HG03064 (cell line): ENCODE data around the gene ANKRD34A.
A peak's percentile ranks its signal among the peaks of the same experiment; 100 is the strongest.

Experiments used
- ATAC-seq: cut with Tn5 transposase; IDR thresholded peaks from one replicate; pipeline ENCODE4 v1.9.1; 2021; ENCODE audit warnings: low read depth; ENCODE audit not compliant: unreplicated experiment

The ANKRD34A gene

DNA sequence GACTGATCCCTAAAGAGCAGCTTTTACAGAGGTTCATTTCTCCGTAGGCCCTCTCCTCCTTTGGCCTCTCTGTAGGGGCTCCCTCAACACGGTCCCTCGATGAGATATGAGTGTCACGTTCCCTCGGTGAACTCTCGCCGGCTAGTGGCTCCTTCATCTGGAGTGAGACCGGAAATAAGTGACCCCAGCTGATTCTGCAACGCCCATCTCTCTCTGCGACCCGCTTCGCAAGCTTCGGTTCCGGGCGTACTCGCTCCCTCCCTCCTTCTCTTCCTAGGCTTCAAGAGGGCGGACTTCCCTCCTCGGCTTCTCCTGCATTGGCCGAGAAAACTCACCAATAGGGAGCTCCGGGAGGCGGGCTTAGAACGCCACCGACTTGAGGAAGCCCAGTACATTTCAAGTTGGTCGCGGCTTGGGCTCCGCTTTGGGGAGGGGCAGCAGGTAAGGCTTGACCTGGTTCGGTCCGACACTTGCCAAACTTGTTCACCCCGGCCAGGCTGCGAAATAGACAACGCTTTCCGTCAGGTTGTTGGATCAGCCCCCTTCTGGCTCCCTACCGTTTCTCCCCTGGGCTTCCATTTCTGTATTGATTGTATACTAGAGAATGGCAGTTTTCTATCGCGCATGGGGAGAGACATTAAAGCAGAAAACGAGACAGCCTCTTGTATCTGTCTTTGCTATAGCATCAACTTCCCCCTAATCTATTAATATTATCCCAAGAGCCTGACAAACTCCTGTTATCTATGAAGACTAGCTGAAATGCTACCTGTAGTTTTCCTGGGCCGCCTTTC, at the start of gene ANKRD34A, which contains the start of gene POLR3GL:
TSS of gene ANKRD34A (minus strand) at position 248 of the 791 bp plus-strand sequence. CDS start 2,816 bp downstream, outside the sequence.
TSS of gene POLR3GL (plus strand) at position 363 of the 791 bp plus-strand sequence. CDS start 10,176 bp downstream, outside the sequence.
- ATAC-seq, result peak; percentile 89

DNA sequence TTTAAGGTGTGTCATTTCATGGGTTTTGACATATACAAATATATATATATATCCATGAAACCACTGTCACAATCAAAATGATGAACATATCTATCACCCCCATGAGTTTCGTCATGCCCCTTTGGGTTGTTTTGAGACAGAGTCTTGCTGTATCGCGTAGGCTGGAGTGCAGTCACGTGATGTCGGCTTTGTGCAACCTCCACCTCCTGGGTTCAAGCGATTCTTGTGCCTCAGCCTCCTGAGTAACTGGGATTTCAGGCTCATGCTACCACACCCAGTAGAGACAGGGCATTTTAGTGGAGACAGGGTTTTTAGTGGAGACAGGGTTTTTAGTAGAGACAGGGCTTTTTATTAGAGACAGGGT, 49.2 kb upstream of the ANKRD34A start:
- ATAC-seq, result no peak

DNA sequence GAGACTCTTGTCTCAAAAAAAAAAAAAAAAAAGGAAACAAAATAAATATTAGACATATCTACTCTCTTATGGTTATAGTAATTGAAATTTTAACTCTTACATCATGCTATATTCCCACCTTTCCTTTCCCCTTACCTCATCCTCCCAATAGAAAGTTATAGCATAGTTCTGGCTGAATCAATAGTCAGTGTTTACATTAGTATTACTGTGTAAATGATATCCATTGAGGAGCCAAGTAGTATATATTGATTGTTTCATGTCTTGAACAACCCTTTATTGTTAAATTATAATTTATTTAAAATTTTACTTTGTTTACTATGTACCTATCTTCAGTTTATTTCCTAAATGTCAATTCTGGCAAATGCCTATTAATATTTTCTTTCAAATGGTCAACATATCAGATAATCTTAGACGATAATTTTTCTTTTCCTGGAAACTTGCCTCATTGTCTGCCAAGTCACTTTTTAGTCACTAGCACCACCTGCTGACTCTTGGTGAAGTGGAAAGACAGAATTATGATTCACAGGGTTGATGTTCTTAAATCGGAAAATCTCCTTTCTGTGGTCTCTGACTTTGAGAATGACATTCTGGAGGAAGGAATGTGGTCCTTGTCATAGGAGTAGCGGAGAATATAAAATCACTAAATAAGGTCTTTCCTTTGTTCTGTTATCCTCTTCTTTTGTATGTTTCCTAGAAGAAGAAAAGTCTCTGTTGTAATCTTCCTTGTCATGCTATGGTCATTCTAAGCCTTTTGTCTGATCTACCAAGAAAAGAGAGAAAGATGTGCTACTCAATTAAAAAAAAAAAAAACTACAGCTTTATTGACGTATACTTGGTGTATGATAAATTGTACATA, 48.6 kb upstream of the ANKRD34A start:
- ATAC-seq, result no peak

DNA sequence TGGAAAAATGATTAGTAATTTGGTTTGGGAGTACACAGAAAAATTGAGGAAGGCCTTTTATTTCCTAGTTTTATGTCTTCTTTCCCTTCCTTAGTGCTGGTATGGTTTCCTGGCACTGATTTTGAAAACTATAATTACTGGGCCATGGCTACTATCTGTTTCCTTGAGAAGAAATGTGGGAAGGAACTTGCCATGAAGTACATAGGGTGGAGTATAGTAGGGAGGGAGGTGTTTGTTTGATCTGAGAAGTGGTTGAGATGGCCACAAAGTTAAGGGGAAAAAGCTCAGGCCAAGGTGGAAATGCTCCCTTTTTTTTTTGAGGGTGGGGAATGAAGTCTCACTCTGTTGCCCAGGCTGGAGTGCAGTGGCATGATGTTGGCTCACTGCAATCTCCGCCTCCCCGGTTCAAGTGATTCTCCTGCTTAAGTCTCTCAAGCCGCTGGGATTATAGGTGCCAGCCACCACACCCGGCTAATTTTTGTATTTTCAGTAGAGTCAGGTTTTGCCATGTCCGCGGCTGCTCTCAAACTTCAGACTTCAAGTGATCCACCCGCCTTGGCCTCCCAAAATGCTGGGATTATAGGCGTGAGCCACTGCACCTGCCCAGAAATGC, 45.9 kb upstream of the ANKRD34A start:
- ATAC-seq, result no peak

- ATAC-seq, result no peak
These were observed 43.2 kb upstream of the ANKRD34A start for GRCh38 chr1:146007489-146008133.

- ATAC-seq, result no peak
These were observed 37.3 kb upstream of the ANKRD34A start for GRCh38 chr1:146001709-146002108.

- no peak for ATAC-seq
These were observed 35.1 kb upstream of the ANKRD34A start for GRCh38 chr1:145999321-146000024.

GRCh38 chr1:145997718-145998023, 33.3 kb upstream of the ANKRD34A start:
- ATAC-seq, result no peak

- no peak for ATAC-seq
These were observed 32.8 kb upstream of the ANKRD34A start for GRCh38 chr1:145997016-145997717.

- peak; percentile 79 for ATAC-seq
These were observed 32.1 kb upstream of the ANKRD34A start, which contains the start of gene TXNIP for GRCh38 chr1:145996433-145997015. Gene TXNIP (minus strand): TSS chr1:145996579. CDS start chr1:145996266, 313 bp downstream.

- no peak for ATAC-seq
These were observed 31.6 kb upstream of the ANKRD34A start for GRCh38 chr1:145995964-145996432.

DNA sequence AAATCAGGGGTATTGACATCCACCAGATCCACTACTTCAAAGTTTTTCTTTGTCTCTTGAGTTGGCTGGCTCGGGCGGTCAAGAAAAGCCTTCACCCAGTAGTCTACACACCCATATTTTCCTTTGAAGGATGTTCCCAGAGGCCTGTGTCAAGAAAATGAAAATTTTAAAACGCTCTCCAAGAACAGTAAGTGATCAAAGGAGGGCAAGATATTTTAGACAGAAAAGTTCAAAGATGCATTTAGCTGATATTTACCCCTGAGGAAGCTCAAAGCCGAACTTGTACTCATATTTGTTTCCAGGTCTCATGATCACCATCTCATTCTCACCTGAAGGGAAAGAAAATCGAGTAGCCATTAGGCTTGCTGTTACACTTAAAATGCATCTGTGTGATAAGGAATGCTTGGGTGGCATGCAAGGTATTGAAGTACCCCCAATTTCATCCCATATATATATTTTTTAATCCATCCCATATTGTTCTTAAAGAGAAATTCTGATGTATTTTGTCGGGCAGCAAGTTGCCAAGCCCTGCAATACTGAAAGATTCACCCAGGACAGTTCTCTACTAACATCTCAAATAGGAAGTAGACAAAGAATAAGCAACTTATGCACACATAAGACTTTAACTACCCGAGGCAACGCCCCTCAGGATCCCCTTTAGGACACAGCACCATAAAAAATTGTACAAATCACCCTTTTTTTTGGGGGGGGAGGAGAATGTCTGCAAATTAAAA, 30.9 kb upstream of the ANKRD34A start:
- no peak for ATAC-seq

- no peak for ATAC-seq
These were observed 30.2 kb upstream of the ANKRD34A start for GRCh38 chr1:145994391-145995120.

- no peak for ATAC-seq
These were observed 29.4 kb upstream of the ANKRD34A start for GRCh38 chr1:145993618-145994390.

GRCh38 chr1:145992958-145993617, 28.7 kb upstream of the ANKRD34A start:
- ATAC-seq, result no peak

DNA sequence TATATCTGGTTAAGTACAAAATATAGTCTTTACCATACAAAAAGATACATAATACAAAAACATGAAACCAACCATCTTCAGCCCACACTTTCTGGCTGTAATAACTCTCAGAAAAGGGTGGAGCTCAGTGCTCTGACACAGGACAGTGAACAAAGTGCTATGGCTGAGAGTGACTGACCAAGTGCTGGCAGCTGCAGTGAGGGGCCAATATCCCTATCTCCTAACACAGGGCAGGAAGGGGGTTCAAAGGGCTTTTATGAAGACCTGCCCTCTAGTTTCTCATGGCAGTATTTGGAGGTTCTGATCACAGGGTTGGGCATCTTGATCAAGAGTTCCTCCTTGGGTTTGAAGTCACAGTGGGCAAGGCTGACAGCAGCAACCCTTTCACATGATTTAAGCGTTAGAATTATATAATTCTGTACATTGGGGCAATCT, 28.1 kb upstream of the ANKRD34A start:
- ATAC-seq, result no peak
